ENCODE data around the gene CES1. TPM values are rescaled to one million over a fixed set of nuclear protein-coding genes. Genes with fewer than 3 reads are reported as not detected.
"Not testable (repeated sequence)": the region's sequence is repeated elsewhere in the genome, so short reads cannot be mapped to it uniquely, and the experiment has no call there.

Gene CES1
- 100 to 1,000 TPM in 1 of 2 donors, 10 to 100 TPM in 1; 58.2 to 122 TPM for total RNA-seq
- long read RNA-seq, transcript CES1-202 (14 exons, 1,835 nt), result minor isoform, 24 of 64 reads
- long read RNA-seq, transcript CES1-201 (14 exons, 2,006 nt), result major isoform, 27 of 64 reads
- long read RNA-seq, partial matches to known transcripts, result 3 of 64 reads
- long read RNA-seq, other reads (novel, unspliced or antisense), result 6 of 64 reads

DNA sequence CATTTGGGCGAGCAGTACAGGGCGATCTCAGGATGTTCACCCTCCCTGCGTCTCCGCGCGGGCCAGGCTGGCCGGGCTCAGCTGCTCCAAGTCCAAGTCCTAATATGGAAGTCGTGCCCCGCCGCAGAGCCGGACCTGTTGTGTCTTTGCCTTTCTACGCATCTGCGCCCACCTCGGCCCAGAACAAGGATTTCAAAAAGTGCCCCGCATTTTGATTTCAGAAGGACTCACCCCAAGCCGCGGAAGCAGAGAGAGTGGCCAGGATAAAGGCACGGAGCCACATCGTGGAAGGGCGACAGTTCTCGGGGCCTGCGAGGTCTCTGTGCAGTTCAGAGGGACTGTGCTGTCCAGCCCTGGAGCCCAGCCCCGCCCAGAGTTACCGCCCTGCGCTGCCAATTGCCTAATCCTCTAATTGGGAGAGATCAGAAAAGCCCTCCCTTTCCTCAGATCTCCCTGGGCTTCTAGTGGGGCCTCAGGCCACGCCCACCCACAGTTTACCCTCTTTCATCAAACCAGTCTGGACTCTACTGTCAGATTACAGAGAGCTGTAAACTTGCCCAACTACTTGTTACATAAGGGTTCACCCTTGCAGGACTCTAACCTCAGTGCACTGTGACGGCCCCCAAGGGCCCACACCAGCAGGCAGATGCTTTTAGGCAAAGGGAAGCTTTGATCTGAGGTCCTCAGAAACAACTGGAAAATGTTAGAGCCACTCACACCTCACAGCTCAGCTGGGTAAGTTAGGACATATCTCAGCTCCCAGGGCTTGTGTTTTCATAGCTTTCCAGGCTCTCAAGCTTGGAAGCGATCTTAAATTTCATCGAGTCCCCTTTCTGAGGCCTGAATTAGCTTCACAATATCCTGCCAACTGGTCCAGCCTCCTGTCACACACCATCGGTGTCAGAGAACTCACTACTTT lies at the start of gene CES1:
TSS of gene CES1 (minus strand) at position 324 of the 919 bp plus-strand sequence. CDS start at position 283, 41 bp downstream.
- intact Hi-C loops (cut with DNase I), result no loop called here
- peak; percentile 81 to 84 for ATAC-seq
- peak; percentile 69 for DNase-seq

- ATAC-seq, result no peak
- no peak for DNase-seq
- intact Hi-C loops (cut with DNase I), result no loop called here
Measured at GRCh38 chr16:55876854-55877253, 44.0 kb upstream of the CES1 start.

DNA sequence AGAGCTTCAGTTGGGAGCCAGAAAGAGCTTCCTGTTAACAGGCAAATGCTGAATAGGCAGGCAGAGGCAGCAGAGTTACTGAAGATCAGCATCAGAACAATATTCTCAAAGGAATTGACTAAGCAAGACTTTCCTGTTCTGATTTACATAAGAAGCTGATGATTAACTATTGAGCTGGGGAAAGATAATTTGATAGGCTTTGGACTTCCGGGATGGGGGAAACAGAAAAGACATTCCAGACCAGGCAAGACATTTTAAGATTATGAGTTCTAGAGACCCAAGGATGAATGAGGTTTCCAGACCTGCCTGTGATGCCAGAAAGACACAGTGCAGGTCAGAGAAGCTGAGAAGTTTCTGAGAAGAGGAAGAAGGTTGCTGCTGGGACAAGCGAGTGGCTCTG lies 42.4 kb upstream of the CES1 start, which contains the start of gene CES5A:
TSS of gene CES5A (minus strand) at position 101 of the 400 bp plus-strand sequence. CDS start 152 bp downstream, outside the sequence.
- intact Hi-C loops (cut with DNase I), result no loop called here
- DNase-seq, result no peak

GRCh38 chr16:55873122-55873521 lies 40.2 kb upstream of the CES1 start:
- ATAC-seq, result no peak
- intact Hi-C loops (cut with DNase I), result no loop called here
- DNase-seq, result no peak

More for the DNA sequence above, 42.4 kb upstream of the CES1 start, which contains the start of gene CES5A:
- no peak for ATAC-seq

- intact Hi-C loops (cut with DNase I), result no loop called here
- no peak for DNase-seq
- no peak for ATAC-seq
Measured at GRCh38 chr16:55872130-55872529, 39.2 kb upstream of the CES1 start.

- intact Hi-C loops (cut with DNase I), result no loop called here
- ATAC-seq, result no peak
Measured at GRCh38 chr16:55871411-55872038, 38.6 kb upstream of the CES1 start.

DNA sequence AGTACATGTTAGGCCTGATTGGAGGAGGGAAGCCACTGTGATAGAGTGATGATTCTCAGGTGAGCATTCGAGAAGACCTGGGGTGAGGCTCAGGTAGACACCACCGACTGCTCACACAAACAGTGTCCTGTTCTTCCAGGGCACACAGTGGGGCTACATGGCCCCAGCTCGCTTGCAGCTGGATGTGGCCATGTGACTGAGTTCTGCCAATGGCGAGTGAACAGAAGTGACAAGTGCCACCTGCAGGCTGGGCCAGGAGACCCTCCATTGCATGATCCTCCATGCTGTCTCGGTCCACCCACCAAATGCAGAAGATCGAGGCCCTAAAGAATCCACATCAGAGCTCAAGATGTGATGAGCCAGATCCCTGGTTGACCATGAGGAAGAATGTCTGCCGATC lies 36.1 kb upstream of the CES1 start:
- no peak for ATAC-seq

More at GRCh38 chr16:55871411-55872038, 38.6 kb upstream of the CES1 start:
- DNase-seq, result no peak

DNA sequence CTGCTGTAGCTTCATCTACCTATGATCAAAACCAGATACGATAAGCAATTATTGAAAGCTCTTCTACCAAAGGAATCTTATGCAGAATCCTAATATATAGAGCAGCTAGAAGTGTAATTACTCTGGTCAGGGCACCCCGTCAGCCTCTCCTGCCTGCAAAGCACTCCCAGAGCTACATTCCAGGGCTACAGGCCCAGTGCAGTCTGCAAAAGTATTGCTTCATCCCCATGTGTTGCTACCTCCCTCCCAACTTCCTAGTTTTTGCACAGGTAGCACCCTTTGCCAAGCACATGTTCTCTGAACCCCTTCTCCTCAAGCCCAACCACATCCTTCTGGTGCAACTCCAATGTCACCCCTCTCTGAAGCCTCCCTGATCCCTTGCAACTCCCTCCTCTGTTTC lies 35.2 kb upstream of the CES1 start:
- intact Hi-C loops (cut with DNase I), result no loop called here
- ATAC-seq (no peak), DNase-seq (no peak)

More for the DNA sequence above, 36.1 kb upstream of the CES1 start:
- intact Hi-C loops (cut with DNase I), result no loop called here
- no peak for DNase-seq

- no peak for DNase-seq
- intact Hi-C loops (cut with DNase I), result no loop called here
- ATAC-seq, result no peak
Measured at GRCh38 chr16:55861288-55861687, 28.4 kb upstream of the CES1 start.

GRCh38 chr16:55857650-55858049 lies 24.8 kb upstream of the CES1 start:
- ATAC-seq; DNase-seq; intact Hi-C loops (cut with DNase I): not testable (repeated sequence)

DNA sequence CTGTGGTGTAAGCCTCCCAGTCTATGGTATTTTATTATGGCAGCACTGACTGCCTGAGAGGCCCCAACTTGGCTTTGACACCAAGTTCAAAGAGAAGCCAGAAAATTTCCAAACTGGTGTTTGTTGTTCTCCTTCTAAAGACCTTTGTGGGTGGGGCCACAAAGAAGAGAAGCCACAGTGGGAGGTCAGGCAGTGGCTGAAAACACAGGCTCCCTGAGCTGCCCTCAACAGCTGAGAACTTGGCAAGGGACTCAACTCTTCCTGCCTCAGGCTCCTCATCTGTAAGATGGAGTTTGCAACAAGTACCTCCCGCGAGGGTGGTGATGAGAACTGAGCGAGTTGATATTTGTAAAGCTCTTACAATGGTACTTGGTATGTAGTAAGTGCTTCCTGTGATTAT lies 24.1 kb upstream of the CES1 start:
- no peak for ATAC-seq
- intact Hi-C loops (cut with DNase I), result no loop called here
- no peak for DNase-seq

GRCh38 chr16:55853114-55853513 lies 20.2 kb upstream of the CES1 start:
- ATAC-seq (no peak), DNase-seq (no peak)
- intact Hi-C loops (cut with DNase I), result no loop called here

DNA sequence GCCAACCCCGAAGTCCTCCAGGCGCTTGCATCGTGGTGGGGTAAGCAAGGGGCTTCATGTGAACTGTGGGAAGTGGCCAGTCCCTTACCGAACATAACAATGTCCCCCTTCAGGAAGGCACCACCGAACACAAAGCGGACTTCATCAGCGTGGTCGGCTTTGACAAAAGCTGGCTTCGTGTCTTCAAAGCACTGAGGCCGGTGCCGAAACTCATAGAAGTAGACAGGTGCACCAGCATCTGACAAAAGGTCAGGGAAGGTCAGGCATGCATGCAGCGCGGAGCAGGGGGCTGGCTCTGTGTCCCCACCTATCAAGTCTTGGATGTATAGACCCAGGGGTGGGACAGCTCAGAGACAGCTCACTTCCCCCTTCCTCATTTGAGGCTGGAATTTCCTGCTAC lies 16.6 kb upstream of the CES1 start:
- ATAC-seq (no peak), DNase-seq (no peak)
- intact Hi-C loops (cut with DNase I), result loop anchor here (10.0 kb wide), 1 partner anchor 385 kb away; no protein-coding TSS in a partner anchor

GRCh38 chr16:55846598-55847346 lies 13.9 kb upstream of the CES1 start:
- no peak for ATAC-seq
- intact Hi-C loops (cut with DNase I), result loop anchor here (10.0 kb wide), 1 partner anchor 382 kb away; no protein-coding TSS in a partner anchor

DNA sequence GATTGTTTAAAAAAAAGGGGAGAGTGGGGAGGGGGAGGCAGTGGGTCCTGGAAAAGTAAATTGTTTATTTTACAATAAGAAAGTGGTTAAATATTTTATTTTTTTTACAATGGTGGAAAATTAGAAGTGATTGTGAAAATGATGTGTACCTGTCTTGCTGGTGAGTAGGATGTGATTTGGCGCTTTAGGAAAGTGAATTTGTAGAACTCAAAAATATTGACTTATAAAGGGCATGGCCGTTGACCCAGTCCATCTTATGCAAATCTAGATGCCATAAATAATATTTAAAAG lies 10.2 kb upstream of the CES1 start:
- DNase-seq (no peak), ATAC-seq (no peak)
- intact Hi-C loops (cut with DNase I), result loop anchor here (1.0 to 10.0 kb wide), 2 partner anchors 131 to 378 kb away; no protein-coding TSS in a partner anchor

More at GRCh38 chr16:55846598-55847346, 13.9 kb upstream of the CES1 start:
- no peak for DNase-seq

DNA sequence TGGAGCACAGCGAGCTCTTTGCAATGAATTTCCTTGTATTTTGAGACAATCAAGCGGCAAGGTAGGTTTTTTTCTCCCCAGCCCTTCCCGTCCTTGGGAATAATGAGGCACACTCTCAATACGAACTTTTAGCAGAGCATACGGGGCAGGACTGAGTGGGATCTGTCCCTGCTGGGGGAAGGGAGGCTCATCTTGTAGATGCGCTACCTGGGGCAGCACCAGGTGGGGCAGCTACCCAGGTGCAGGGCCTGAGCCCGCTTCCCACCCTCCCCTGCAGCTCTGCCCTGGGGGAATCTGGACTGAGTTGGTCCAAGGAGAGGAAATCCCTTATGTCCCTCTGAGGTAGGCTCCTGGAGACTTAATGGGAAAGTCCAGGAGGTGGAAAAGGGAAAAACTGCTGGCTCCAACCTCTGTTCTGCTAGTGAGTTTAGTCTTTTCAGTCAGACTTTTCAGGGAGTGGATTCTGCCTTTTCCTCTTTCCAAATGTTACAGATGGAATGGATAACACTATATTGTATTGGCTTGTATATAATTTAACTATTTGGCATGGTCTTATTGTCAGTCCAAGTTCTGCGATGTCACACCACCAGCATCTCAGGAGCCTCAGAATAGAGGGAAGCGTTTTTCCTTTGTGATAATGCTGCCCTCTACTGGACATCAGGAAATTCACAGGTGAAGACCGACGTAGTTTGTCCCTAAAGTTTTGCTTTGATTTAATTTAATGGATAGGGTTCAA lies 9.6 kb upstream of the CES1 start:
- ATAC-seq (peak; percentile 51 to 80), DNase-seq (no peak)
- intact Hi-C loops (cut with DNase I), result loop anchor here (1.0 to 10.0 kb wide), 2 partner anchors 130 to 378 kb away; no protein-coding TSS in a partner anchor

DNA sequence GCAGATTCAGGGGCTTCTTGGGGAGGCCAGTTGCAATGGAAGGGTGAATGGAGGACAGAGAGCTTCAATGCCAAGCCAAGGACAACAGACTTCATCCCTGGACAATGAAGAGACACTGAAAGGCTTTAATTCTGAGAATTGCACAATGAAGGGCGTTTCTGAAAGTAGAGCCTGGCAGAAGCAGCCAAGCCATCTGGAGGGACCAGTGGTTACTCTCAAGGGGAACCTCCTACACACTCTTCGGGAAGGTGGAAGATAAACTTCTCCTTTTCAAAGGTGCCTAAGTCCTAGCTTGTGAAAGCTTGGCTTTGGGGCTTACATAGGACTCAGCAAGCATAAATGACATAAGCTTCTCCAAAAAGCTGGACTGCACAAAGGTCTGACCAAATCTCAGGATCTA lies 6.2 kb upstream of the CES1 start:
- ATAC-seq (no peak), DNase-seq (no peak)
- intact Hi-C loops (cut with DNase I), result no loop called here

DNA sequence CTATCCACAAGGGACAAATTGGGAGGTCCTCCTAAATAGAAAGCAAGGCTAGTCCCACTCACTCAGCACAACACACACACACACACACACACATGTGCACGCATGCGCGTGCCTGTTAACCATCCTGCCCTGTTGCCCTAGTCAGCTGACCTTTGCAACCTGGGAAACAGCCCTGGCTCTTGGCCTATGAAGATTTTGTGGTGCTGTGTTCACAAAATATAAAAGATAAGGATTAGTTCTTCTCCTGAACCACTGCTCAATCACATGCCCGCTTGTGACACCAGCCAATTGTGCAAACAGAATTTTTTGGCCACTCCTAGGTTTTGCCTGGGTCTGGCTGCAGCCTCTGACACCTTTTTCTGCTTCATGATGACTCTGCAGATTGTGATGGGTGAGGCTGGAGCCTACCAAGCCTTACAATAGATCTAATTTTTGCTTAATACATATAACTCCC lies 3.3 kb upstream of the CES1 start:
- intact Hi-C loops (cut with DNase I), result no loop called here
- ATAC-seq (peak in 1 of 2 donors; percentile 29), DNase-seq (no peak)
